HG03442 (cell line): ENCODE measurements around the gene LYSMD1.

Source experiments
- ATAC-seq: cut with Tn5 transposase; IDR thresholded peaks from one replicate; pipeline ENCODE4 v1.9.1; 2021; ENCODE audit warnings: mild to moderate bottlenecking, moderate library complexity; ENCODE audit not compliant: unreplicated experiment

Gene LYSMD1

DNA sequence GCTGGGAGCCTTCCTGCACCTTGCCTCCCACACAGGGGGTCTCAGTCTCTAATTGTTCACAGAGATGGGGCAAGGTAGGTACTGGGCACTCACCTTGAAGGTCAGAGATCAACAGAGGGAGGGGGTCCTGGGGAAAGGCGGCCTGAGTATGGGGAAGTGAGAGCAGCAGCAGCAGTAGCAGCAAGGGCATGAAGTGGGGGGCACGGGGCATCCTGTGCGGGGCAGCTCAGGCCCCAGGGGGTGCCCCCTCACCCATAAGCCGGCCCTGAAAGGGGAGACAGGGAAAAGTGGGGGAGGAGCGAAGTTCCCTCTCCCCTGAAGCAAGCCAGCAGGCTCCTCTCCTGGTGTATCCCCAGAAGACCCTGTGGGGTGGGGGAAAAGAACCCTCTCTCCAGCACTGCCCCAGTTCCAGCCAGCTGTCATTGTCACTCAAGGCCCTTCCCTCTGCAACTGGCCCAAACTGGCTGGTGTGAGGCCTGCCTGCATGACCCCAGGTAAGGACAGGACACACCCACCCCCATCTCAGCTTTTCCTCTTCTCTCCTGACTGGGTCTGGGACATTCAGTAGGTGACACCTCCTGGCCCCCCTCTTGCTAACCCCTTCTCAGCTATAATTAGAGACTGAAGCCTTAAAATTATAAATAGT lies 23.2 kb downstream of the LYSMD1 start:
- ATAC-seq: no peak

DNA sequence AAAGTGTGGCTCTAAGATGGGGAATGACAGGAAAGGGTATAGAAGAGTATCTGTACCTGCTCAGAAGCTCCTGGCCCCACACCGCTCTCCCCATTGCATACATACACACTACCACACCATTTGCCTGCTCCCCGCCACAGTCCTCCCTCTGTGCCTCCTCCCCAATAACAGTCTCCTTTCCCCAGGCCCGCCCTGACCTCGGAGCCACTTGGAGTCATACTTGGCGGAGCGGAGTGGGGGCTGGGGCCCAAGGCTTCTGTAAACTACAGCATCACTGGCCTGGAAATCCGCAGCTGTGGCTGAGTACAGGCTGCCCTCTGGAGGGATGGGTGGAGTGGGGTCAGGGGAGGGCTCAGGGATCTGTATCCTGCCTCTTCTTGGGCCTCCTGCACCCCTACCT lies 27.9 kb downstream of the LYSMD1 start:
- no peak for ATAC-seq

DNA sequence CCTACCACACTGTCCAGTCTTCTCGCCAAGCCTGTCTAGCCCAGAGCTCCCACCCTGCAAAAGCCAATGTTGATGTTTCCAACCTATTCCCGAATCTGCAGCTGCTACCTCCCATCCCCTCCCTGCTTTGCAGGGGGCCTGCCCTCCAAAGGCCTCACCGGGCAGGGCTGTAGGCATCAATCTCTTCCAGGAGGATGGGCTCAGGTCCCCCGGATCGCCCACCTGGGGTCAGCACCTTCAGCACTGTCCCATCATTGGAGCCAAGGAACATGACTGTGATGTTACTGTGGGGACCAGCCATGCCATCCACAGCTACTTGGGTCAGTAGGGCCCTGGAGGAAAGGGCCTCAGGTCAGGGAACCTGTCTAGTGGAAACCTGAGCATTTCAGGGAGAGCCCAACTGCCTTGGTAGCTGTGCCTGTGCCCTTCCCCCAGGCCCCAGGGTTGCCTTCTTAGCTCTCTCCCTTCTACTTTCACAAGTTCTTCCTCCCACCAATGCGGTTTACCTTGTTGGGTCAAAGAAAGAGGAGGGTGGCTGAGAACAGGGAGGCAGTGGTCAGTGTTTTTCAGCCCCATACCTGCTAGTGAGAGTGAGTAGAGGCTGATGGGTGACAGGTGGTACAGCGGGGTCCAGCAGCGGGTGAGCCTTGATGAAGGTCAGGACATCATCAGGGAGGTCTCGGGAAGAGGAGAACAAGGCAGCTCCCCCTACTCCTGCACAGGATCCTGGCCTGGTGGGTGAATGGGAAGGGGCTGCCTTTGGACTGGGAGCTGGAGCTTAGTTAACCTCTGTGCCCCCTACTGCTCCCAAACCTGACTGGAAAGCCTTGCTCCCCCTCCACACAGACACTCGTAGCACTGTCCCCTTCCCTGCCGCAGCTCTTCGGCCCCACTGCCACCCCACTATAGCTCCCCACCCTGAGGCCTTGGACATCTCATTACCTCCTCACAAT lies 30.0 kb downstream of the LYSMD1 start:
- no peak for ATAC-seq

DNA sequence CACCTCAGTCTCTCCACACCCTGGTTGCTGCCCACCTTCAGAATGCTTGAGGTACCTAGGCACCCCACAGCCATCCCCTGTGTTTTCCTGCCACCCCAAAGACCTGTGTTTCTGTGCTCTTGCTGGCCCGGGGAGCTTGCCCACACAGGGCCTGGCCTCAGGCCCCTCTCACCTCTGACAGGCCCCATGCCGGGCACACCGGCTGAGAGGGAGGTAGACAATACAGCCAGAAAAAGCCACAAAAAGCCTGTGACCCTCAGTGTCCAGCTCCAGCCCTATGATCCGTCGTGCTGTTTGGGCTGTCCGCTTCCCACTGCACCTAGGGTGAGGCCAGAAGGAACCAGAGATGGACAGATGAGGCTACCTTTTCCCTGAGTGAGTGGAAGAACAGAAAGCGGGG lies 30.7 kb downstream of the LYSMD1 start:
- no peak for ATAC-seq

DNA sequence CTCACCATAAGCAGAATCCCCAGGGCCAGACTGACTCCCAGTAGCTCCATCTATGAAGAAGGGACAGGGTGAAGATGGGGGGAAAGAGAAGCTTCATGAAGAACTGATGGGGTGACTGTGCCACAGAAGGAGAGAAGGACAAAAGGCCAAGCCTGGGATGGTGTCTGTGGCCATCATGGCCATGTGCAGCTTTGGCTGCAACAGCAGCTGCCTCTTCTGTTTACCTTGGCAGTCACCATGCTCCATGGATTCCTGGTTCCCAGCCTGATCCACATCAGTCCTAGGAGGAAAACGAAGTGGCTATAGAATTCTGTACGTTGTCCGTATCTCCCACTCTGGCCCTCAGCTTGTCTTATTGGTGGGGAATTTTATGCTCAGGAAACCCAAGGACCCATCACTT lies 31.3 kb downstream of the LYSMD1 start:
- no peak for ATAC-seq

DNA sequence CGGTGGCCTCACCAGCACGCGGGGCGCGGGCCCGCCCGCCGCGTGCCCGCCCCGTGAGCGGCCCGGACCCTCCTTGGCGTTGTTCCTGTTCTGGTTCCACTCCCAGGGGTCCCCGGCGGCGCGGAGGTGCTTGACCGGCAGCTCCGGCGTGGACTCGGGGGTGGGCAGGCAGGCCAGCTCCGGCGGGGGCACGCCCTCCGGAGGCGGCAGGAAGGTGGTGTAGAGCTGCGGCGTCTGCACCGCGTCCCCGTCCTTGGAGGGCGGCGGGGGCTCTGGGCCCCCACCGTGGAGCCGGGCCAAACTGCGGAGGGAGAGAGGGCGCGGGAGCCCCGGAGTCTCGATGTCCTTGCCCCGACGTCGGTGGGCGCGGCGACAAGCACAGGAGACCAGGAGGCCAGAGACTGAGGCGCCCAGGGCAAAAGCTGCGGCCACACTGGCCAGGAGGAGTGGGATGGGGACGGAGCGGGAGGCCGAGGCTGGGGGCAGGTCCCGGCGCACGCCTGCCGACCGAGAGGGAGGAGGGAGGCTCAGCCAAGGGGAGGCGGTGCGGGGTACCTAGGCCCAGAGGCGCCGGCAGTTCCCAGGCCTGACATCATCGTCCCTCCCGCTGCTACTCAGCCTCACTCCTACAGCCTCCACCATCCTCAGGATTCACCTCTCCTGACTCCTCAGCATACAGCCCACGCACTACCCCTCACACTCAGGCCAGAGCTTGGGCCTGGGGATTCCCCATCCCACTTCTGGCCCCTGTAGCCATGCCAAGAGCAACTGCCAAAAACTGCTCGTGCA lies 32.5 kb downstream of the LYSMD1 start:
- ATAC-seq: no peak

DNA sequence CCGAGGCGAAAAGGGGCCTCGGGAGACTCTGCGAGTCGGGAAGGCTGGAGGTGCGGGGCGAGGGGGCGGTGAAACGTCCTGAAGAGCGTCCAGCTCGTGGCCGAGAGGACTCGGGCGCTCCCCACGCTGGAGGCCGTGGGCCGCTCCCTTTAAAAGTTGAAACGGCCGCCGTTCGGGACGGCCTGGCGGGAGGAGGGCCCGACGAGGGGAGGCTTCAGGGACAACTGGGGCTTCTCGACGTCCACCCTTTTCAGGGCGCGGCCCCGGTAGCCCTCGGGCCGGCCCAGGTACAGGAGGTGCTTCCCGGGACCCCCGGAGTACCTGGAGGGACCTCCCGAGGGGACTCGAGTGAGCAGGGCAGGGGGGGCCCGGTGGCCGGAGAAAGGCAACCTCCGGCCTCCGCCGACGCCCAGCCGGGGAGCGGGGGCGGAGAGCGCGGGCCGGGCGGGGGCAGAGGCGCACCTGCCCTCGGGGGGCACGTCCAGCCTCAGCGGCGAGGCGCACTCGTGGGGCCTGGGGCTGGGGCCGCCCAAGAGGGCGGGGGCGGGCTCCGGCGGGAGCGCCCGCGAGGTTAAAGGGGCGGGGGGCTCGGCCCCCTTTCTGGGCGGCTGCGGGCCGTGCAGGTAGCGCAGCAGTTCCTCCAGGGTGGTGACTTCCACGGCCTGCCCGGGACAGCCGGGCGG lies 33.2 kb downstream of the LYSMD1 start:
- no peak for ATAC-seq

DNA sequence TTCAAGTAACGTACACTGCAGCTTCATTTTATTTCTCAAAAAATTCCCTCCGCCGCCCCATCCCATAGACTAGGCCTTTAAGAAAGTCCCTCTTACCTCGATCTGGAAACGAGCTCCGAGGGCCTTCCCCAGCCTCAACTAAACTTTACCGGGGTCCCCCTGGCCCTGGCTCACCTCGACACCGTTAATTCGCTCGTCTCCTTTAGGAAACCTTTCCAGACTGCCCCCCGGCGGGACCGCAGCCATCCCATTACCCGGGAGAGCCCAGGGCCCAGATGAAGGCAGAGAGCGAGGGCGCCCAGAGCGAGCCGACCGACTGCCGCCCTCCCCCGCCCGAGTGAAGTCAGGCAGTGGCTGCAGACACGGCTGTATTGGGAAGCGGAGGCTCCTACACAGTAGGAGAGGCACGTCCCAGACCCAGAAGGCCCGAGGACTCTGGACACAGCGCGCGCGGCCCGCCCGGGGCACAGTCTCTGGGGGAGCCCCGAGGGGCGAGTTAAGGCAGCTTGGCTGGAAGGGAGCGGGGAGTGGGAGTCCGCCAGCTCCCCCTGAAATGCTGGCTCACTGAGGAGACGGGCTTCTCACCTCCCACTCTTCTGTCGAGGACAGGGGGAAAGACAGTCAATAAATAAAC lies 33.9 kb downstream of the LYSMD1 start:
- no peak for ATAC-seq

DNA sequence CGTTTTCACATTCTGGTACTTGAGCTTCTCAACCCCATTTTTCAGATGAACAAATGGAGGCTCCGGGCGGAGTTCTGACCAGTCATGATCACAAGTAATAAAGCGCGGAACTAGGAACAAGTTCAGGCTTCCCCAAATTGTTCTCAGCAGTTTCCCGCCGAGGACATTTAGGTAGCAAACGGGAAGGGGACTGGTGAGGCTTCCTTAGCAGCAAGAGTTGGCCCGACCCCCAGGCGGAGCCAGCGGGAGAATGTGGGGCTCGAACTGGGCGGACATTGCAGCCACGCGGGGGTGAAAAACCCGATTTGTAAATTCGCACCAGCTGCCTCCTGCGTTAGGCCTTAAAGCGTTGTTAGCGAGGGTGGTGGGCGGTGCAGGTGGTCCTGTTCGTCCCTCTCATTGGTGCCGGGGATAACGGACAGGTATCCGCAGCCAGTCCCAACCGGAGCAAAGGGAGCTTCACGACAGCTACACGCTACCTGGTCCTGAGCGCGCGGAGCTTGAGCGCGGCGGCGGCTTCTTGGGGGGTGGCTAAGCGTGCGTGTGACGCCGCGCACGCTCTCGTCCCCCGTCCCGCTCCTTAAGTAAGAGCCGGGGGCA lies 34.6 kb downstream of the LYSMD1 start:
- peak; percentile 70 for ATAC-seq

DNA sequence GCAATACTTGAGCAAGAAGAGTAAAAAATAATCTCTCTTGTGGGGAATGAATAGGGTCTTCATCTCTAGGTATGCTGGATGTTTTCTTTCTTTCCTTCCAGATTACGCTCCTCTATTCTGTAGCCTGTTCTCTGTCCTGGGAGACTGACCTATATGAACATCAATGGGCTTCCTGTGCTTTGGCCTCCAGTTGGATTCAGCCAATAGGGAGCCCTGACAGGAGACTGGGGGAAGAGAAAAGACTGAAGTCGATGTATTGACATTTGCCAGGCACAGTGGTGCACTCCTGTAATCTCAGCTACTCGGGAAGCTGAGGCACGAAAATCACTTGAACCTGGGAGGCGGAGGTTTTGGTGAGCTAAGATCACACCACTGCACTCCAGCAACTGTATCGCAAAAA lies 36.9 kb downstream of the LYSMD1 start:
- no peak for ATAC-seq

DNA sequence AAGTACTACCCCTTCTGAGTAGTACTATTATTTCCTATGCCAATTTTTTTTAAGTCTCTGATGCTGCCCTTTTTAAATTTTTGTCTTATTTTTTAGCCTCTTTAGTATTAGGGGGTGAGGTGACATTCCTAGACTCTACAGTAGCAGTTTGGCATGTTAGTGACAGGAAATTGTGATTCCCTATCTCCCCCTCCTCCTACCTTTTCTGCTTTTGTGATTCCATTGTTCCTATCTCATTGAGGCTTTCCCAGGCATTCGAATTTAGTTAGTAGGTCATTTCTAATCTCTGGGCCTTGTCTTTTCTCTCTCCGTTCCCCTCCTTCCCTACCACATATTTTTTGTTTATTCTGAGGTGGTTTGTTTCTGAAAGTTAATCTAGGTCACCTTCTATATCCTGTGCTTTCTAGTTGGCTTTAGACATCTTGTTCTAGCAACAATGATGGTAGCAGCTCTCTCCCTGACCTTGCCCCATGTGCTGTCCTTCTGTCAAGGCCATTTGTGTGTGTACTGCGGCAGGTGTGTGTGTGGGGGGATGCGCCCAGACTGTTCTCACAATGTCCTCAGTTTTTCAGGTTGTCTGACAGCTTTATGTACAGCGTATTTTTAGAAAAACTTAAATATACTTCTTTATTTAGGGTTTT lies 40.8 kb downstream of the LYSMD1 start:
- no peak for ATAC-seq

DNA sequence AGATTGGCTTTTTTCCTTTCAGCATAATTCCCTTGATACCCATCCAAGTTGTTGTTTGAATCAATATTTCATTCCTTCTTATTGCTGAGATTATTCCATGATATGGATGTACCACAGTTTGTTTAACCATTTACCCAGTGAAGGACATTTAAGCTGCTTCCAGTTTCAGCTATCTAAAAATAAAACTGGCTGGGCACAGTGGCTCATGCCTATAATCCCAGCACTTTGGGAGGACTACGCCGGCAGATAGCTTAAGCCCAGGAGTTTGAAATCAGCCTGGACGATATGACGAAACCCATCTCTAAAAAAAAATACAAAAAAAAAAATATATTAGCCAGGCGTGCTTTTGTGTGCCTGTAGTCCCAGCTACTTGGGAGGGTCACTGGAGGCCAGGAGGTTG lies 51.8 kb downstream of the LYSMD1 start:
- ATAC-seq: no peak
